HCT116 (cell line): ENCODE measurements around the gene CNOT2.

ENCODE experiments used
- CEBPB ChIP-seq: IDR thresholded peaks from 2 replicates; pipeline ENCODE4 v1.6.1; 2012; ENCODE audit warnings: low read depth
- CTCF ChIP-seq, 3 experiments: fragments of 200-600 bp in 1 of 3; sonication (generic) in 1 of 3; IDR thresholded peaks in 2 of 3; conservative IDR thresholded peaks in 1 of 3; 2 replicates each; pipeline ENCODE4 v1.5.1; 2012 to 2017; ENCODE audit warnings: low read depth in 2 of 3, low read length in 2 of 3, antibody characterized with exemption in 1 of 3, borderline replicate concordance in 1 of 3, control low read depth in 1 of 3, mild to moderate bottlenecking in 1 of 3, mixed read lengths in 1 of 3, mixed run types in 1 of 3, moderate library complexity in 1 of 3; ENCODE audit not compliant: insufficient read depth in 1 of 3
- EZH2 ChIP-seq: fragments of 200-600 bp; sonication (generic); IDR thresholded peaks from 2 replicates; pipeline ENCODE4 v1.6.1; 2017; ENCODE audit warnings: antibody characterized with exemption, mixed run types
- EZH2phosphoT487 ChIP-seq: fragments of 200-600 bp; IDR thresholded peaks from 2 replicates; pipeline ENCODE4 v1.6.1; 2018; ENCODE audit warnings: antibody characterized with exemption, borderline replicate concordance
- MAX ChIP-seq: IDR thresholded peaks from 2 replicates; pipeline ENCODE4 v1.6.1; 2012
- POLR2A ChIP-seq: IDR thresholded peaks from 2 replicates; pipeline ENCODE4 v1.7.0; 2011; ENCODE audit warnings: borderline replicate concordance; ENCODE audit not compliant: insufficient read depth, insufficient read length; ENCODE audit errors: extremely low read depth
- POLR2AphosphoS5 ChIP-seq: IDR thresholded peaks from 2 replicates; pipeline ENCODE4 v1.6.1; 2011; ENCODE audit warnings: mild to moderate bottlenecking, low read depth, low read length, moderate library complexity
- ZBTB33 ChIP-seq: IDR thresholded peaks from 2 replicates; pipeline ENCODE4 v1.6.1; 2011; ENCODE audit warnings: mild to moderate bottlenecking, low read length, moderate library complexity; ENCODE audit not compliant: insufficient replicate concordance; ENCODE audit errors: extremely low read depth
- ZFX ChIP-seq: fragments of 450-650 bp; IDR thresholded peaks from 2 replicates; pipeline ENCODE4 v1.6.1; 2017

- TF ChIP-seq EZH2 = no peak
- TF ChIP-seq ZBTB33 = no peak
- TF ChIP-seq CTCF (IDR thresholded peaks at IDR 0.05 in 2 of 3, conservative IDR thresholded peaks at IDR 0.05 in 1 of 3; ENCODE audit: borderline replicate concordance in 1 of 3, insufficient read depth in 1 of 3, low read depth in 2 of 3, low read length in 2 of 3) = no peak
- TF ChIP-seq POLR2AphosphoS5 = no peak
- TF ChIP-seq POLR2A = no peak
- TF ChIP-seq EZH2phosphoT487 = no peak
- TF ChIP-seq ZFX = no peak
- TF ChIP-seq MAX = no peak
- TF ChIP-seq CEBPB = no peak
Observed at GRCh38 chr12:70399311-70399710, 156.1 kb downstream of the CNOT2 start.
